Spleen (tissue), 7 donors: ENCODE data around the gene NCAN.

Experiments
- CTCF ChIP-seq, 11 experiments: fragments of 200-600 bp in 7 of 11; fragments of 450-650 bp in 4 of 11; sonication (generic) in 4 of 11; IDR thresholded peaks in 8 of 11; conservative IDR thresholded peaks in 3 of 11; 1 replicate in 7 of 11; 2 replicates in 4 of 11; pipeline versions ENCODE4 v1.4.0 to v1.8.0; 2016 to 2021; ENCODE audit warnings: antibody characterized with exemption in 11 of 11, inconsistent platforms in 4 of 11, mild to moderate bottlenecking in 1 of 11
- POLR2A ChIP-seq, 3 donors: fragments of 450-650 bp; IDR thresholded peaks; one replicate each; pipeline ENCODE4 v1.5.1; 2017; ENCODE audit warnings: antibody characterized with exemption in 3 of 3, mild to moderate bottlenecking in 1 of 3
- POLR2AphosphoS5 ChIP-seq, 3 donors: sonication (generic); formaldehyde crosslinking; IDR thresholded peaks; one replicate each; pipeline ENCODE4 v1.5.1; 2017; ENCODE audit warnings: antibody characterized with exemption in 3 of 3
- donor health status: DM: no; HTN: no; CAD: no; lungs with moderate emphysema.
- donor health status: DM: no; HTN: no; CAD: no.
- donor health status: DM: no; HTN: no; CAD: no.

- TF ChIP-seq CTCF (IDR thresholded peaks at IDR 0.05 in 8 of 11, conservative IDR thresholded peaks at IDR 0.05 in 3 of 11) (no peak), POLR2A (IDR thresholded peaks at IDR 0.05) (no peak), POLR2AphosphoS5 (IDR thresholded peaks at IDR 0.05) (no peak)
Measured at GRCh38 chr19:19165396-19165795, 46.4 kb upstream of the NCAN start.
